ENCODE results near the gene SHKBP1. TPM values are rescaled to one million over a fixed set of nuclear protein-coding genes. Genes with fewer than 3 reads are reported as not detected.
A peak's percentile ranks its signal among the peaks of the same experiment; 100 is the strongest.

The SHKBP1 gene
- total and polyA plus RNA-seq, 9 of the 15 experiments (the other 6 are each of a cell fraction or from before 2014, with no cell fraction given) = 1.2 to 58.1 (median 22.3) TPM

GRCh38 chr19:40616941-40617340 is 40.3 kb downstream of the SHKBP1 start (continued):
- no peak for TF ChIP-seq MEIS2 (IDR thresholded peaks at IDR 0.05; ENCODE audit: partially characterized antibody)
- TF ChIP-seq, protein P1, sequence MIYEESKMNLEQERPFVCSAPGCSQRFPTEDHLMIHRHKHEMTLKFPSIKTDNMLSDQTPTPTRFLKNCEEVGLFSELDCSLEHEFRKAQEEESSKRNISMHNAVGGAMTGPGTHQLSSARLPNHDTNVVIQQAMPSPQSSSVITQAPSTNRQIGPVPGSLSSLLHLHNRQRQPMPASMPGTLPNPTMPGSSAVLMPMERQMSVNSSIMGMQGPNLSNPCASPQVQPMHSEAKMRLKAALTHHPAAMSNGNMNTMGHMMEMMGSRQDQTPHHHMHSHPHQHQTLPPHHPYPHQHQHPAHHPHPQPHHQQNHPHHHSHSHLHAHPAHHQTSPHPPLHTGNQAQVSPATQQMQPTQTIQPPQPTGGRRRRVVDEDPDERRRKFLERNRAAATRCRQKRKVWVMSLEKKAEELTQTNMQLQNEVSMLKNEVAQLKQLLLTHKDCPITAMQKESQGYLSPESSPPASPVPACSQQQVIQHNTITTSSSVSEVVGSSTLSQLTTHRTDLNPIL (CRISPR knock-in tag; IDR thresholded peaks at IDR 0.05) = no peak
- no peak for TF ChIP-seq ZNF140 (CRISPR knock-in tag; IDR thresholded peaks at IDR 0.05)
- TF ChIP-seq TAF7 (tag; IDR thresholded peaks at IDR 0.05) = no peak
- 0 out of 2 replicates have a peak, but pooled peaks have one; percentile 15 for TF ChIP-seq RBFOX2 (IDR thresholded peaks at IDR 0.05; ENCODE audit: low read depth, low read length)
- no peak for TF ChIP-seq CEBPG (CRISPR knock-in tag; IDR thresholded peaks at IDR 0.05)
- TF ChIP-seq CEBPG (tag; conservative IDR thresholded peaks at IDR 0.05 in 1 of 2, IDR thresholded peaks at IDR 0.05 in 1 of 2) = no peak

- Histone ChIP-seq H3K9me1 (ENCODE audit: control insufficient read depth, insufficient read depth, low read length) (no peaks in the 10 kb centered on the region), H3K4me1 (replicated peaks in 1 of 2; ENCODE audit: control insufficient read depth in 2 of 2, insufficient read depth in 2 of 2, low read length in 2 of 2) (peaks cover 16 to 46% of the 10 kb centered on the region in 2 experiments; a peak in 4 of 5 replicates), H3K27ac (ENCODE audit: extremely low read depth, low read depth, low read length) (no peak overlapping the region), H3K79me2 (ENCODE audit: control insufficient read depth, insufficient read depth, low read length) (peaks cover 4% of the 10 kb centered on the region; the same call in 2 of the 3 replicates), H3K4me2 (ENCODE audit: insufficient read depth, low read length) (no peak overlapping the region), H3K9me3 (replicated peaks; ENCODE audit: control insufficient read depth, insufficient read depth, low read depth, low read length) (no peaks in the 10 kb centered on the region), H3K4me3 (no peak overlapping the region), H3K27me3 (ENCODE audit: control insufficient read depth in 2 of 2, insufficient read depth in 2 of 2, low read length in 2 of 2) (no peaks in the 10 kb centered on the region), H4K20me1 (replicated peaks; ENCODE audit: control insufficient read depth, insufficient read depth, low read length) (no peaks in the 10 kb centered on the region), H2AFZ (ENCODE audit: low read depth, low read length) (no peak overlapping the region), H3K9ac (ENCODE audit: insufficient read depth in 1 of 2, low read depth in 2 of 2, low read length in 2 of 2) (no peak overlapping the region), H3K36me3 (ENCODE audit: control insufficient read depth, insufficient read depth, low read length) (peaks cover 67% of the 10 kb centered on the region; the same call in 2 of the 3 replicates)
- POLR2A ChIA-PET = interaction anchor here (1.2 kb wide), 1 partner anchor 14 kb away, joined by 5 read pairs; no protein-coding TSS in a partner anchor
- in situ Hi-C loops (cut with MboI) (no loop called here), intact Hi-C loops (cut with micrococcal nuclease) (no loop called here)
- DNase-seq (ENCODE audit: extremely low read depth in 1 of 4, low spot score in 3 of 4) (no peak), FAIRE-seq (no peak), ATAC-seq (no peak)
- CTCF ChIA-PET (ENCODE audit: low intra/inter-chr PET ratio) = no interaction called here
- TF ChIP-seq, protein P2, sequence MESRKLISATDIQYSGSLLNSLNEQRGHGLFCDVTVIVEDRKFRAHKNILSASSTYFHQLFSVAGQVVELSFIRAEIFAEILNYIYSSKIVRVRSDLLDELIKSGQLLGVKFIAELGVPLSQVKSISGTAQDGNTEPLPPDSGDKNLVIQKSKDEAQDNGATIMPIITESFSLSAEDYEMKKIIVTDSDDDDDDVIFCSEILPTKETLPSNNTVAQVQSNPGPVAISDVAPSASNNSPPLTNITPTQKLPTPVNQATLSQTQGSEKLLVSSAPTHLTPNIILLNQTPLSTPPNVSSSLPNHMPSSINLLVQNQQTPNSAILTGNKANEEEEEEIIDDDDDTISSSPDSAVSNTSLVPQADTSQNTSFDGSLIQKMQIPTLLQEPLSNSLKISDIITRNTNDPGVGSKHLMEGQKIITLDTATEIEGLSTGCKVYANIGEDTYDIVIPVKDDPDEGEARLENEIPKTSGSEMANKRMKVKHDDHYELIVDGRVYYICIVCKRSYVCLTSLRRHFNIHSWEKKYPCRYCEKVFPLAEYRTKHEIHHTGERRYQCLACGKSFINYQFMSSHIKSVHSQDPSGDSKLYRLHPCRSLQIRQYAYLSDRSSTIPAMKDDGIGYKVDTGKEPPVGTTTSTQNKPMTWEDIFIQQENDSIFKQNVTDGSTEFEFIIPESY (CRISPR knock-in tag; IDR thresholded peaks at IDR 0.05) = no peak
- TF ChIP-seq NFE2L1 (tag; IDR thresholded peaks at IDR 0.05; ENCODE audit: borderline replicate concordance, low read depth) (no peak), RBM25 (IDR thresholded peaks at IDR 0.05; ENCODE audit: low read depth, low read length, severe bottlenecking) (peak; percentile 14), RBM17 (IDR thresholded peaks at IDR 0.05; ENCODE audit: borderline replicate concordance, low read depth, low read length) (no peak), ZNF121 (CRISPR knock-in tag; conservative IDR thresholded peaks at IDR 0.05) (peak; percentile 63; the same call in 1 of the 2 replicates), NFE2 (IDR thresholded peaks at IDR 0.05; ENCODE audit: low read depth) (no peak), SMARCC2 (IDR thresholded peaks at IDR 0.05; ENCODE audit: low read depth) (no peak), POLR2B (IDR thresholded peaks at IDR 0.05; ENCODE audit: low read depth, partially characterized antibody) (no peak)
- BruUV-seq (replicated peaks) = no TSS peak
- 89% methylated on average over 4 of the region's 4 CpGs for WGBS (ENCODE audit: insufficient coverage, low coverage, missing lambda C conversion rate)
Observed at GRCh38 chr19:40617961-40618360, 41.3 kb downstream of the SHKBP1 start.

All from K562 (cell line).